ENCODE results near the gene TVP23B.
A peak's percentile ranks its signal among the peaks of the same experiment; 100 is the strongest.
"Not testable (repeated sequence)": the region's sequence is repeated elsewhere in the genome, so short reads cannot be mapped to it uniquely, and the experiment has no call there.

The TVP23B gene

GRCh38 chr17:18770572-18770971 is 10.4 kb upstream of the TVP23B start:
- H4K20me1 ChIP-seq (ENCODE audit: insufficient read depth, low read length); H3K27me3 ChIP-seq (ENCODE audit: insufficient read depth, low read length); H3K79me2 ChIP-seq (ENCODE audit: insufficient read depth, low read length); H2AFZ ChIP-seq (ENCODE audit: low read length); H3K4me2 ChIP-seq (ENCODE audit: low read length); H3K36me3 ChIP-seq (ENCODE audit: insufficient read depth, low read length); H3F3A ChIP-seq (ENCODE audit: insufficient read depth, low read length); H3K9me3 ChIP-seq (ENCODE audit: low read length); H3K4me3 ChIP-seq (ENCODE audit: low read depth, low read length, poor library complexity, severe bottlenecking); H3K9ac ChIP-seq (ENCODE audit: low read length); H3K9me2 ChIP-seq (ENCODE audit: low read depth, low read length); H3K4me1 ChIP-seq (ENCODE audit: insufficient read depth, low read length, severe bottlenecking); H3K27ac ChIP-seq (ENCODE audit: low read depth, low read length, poor library complexity, severe bottlenecking): not testable (repeated sequence)

GRCh38 chr17:18771066-18771465 is 9.9 kb upstream of the TVP23B start:
- H3K4me3 ChIP-seq (ENCODE audit: low read depth, low read length, poor library complexity, severe bottlenecking); H3K4me2 ChIP-seq (ENCODE audit: low read length); H3K36me3 ChIP-seq (ENCODE audit: insufficient read depth, low read length); H3K9me3 ChIP-seq (ENCODE audit: low read length); H3K27ac ChIP-seq (ENCODE audit: low read depth, low read length, poor library complexity, severe bottlenecking); H3K9ac ChIP-seq (ENCODE audit: low read length); H3K9me2 ChIP-seq (ENCODE audit: low read depth, low read length); H3K27me3 ChIP-seq (ENCODE audit: insufficient read depth, low read length); H4K20me1 ChIP-seq (ENCODE audit: insufficient read depth, low read length); H3K79me2 ChIP-seq (ENCODE audit: insufficient read depth, low read length); H3F3A ChIP-seq (ENCODE audit: insufficient read depth, low read length); H3K4me1 ChIP-seq (ENCODE audit: insufficient read depth, low read length, severe bottlenecking); H2AFZ ChIP-seq (ENCODE audit: low read length): not testable (repeated sequence)

GRCh38 chr17:18772471-18772870 is 8.5 kb upstream of the TVP23B start:
- no peaks in the 10 kb centered on the region for H3K9me2 ChIP-seq (ENCODE audit: low read depth, low read length)
- H3K9me3 ChIP-seq (ENCODE audit: low read length): no peaks in the 10 kb centered on the region
- H3K4me1 ChIP-seq (ENCODE audit: insufficient read depth, low read length, severe bottlenecking): no peaks in the 10 kb centered on the region
- no peaks in the 10 kb centered on the region for H4K20me1 ChIP-seq (ENCODE audit: insufficient read depth, low read length)
- H3K27me3 ChIP-seq (ENCODE audit: insufficient read depth, low read length): peaks cover 4% of the 10 kb centered on the region
- H3K4me3 ChIP-seq (ENCODE audit: low read depth, low read length, poor library complexity, severe bottlenecking): no peak overlapping the region
- no peak overlapping the region for H3K9ac ChIP-seq (ENCODE audit: low read length)
- H2AFZ ChIP-seq (ENCODE audit: low read length): no peak overlapping the region
- H3K27ac ChIP-seq (ENCODE audit: low read depth, low read length, poor library complexity, severe bottlenecking): no peak overlapping the region
- H3F3A ChIP-seq (ENCODE audit: insufficient read depth, low read length): no peaks in the 10 kb centered on the region
- no peaks in the 10 kb centered on the region for H3K36me3 ChIP-seq (ENCODE audit: insufficient read depth, low read length)
- H3K79me2 ChIP-seq (ENCODE audit: insufficient read depth, low read length): no peaks in the 10 kb centered on the region
- no peak overlapping the region for H3K4me2 ChIP-seq (ENCODE audit: low read length)
- TF ChIP-seq EZH2 (IDR thresholded peaks at IDR 0.05; ENCODE audit: borderline replicate concordance, low read length): no peak
- TF ChIP-seq CTCF (IDR thresholded peaks at IDR 0.05; ENCODE audit: low read length): no peak

- H3K4me1 ChIP-seq (ENCODE audit: insufficient read depth, low read length, severe bottlenecking); H3K27me3 ChIP-seq (ENCODE audit: insufficient read depth, low read length); H3K27ac ChIP-seq (ENCODE audit: low read depth, low read length, poor library complexity, severe bottlenecking); H3K9me3 ChIP-seq (ENCODE audit: low read length); H3K79me2 ChIP-seq (ENCODE audit: insufficient read depth, low read length); H2AFZ ChIP-seq (ENCODE audit: low read length); H4K20me1 ChIP-seq (ENCODE audit: insufficient read depth, low read length); H3K9me2 ChIP-seq (ENCODE audit: low read depth, low read length); H3K36me3 ChIP-seq (ENCODE audit: insufficient read depth, low read length); H3F3A ChIP-seq (ENCODE audit: insufficient read depth, low read length): not testable (repeated sequence)
- Histone ChIP-seq H3K9ac (ENCODE audit: low read length) (peak overlapping the region; percentile 73; the same call in 1 of the 2 replicates), H3K4me3 (ENCODE audit: low read depth, low read length, poor library complexity, severe bottlenecking) (peak overlapping the region; percentile 73), H3K4me2 (ENCODE audit: low read length) (peak overlapping the region; percentile 58)
Observed at GRCh38 chr17:18781805-18782204, 822 bp downstream of the TVP23B start.

- not testable (repeated sequence) for H3K36me3 ChIP-seq (ENCODE audit: insufficient read depth, low read length); H2AFZ ChIP-seq (ENCODE audit: low read length); H3K9me3 ChIP-seq (ENCODE audit: low read length); H3K79me2 ChIP-seq (ENCODE audit: insufficient read depth, low read length); H3K9me2 ChIP-seq (ENCODE audit: low read depth, low read length); H3K27me3 ChIP-seq (ENCODE audit: insufficient read depth, low read length); H3K4me1 ChIP-seq (ENCODE audit: insufficient read depth, low read length, severe bottlenecking); H3K9ac ChIP-seq (ENCODE audit: low read length); H3F3A ChIP-seq (ENCODE audit: insufficient read depth, low read length); H3K4me2 ChIP-seq (ENCODE audit: low read length); H4K20me1 ChIP-seq (ENCODE audit: insufficient read depth, low read length); H3K27ac ChIP-seq (ENCODE audit: low read depth, low read length, poor library complexity, severe bottlenecking); H3K4me3 ChIP-seq (ENCODE audit: low read depth, low read length, poor library complexity, severe bottlenecking)
Observed at GRCh38 chr17:18785933-18786332, 5.0 kb downstream of the TVP23B start.

- H3K9ac ChIP-seq (ENCODE audit: low read length); H3F3A ChIP-seq (ENCODE audit: insufficient read depth, low read length); H2AFZ ChIP-seq (ENCODE audit: low read length); H3K27me3 ChIP-seq (ENCODE audit: insufficient read depth, low read length); H3K79me2 ChIP-seq (ENCODE audit: insufficient read depth, low read length); H3K4me2 ChIP-seq (ENCODE audit: low read length); H3K9me3 ChIP-seq (ENCODE audit: low read length); H4K20me1 ChIP-seq (ENCODE audit: insufficient read depth, low read length); H3K4me1 ChIP-seq (ENCODE audit: insufficient read depth, low read length, severe bottlenecking); H3K27ac ChIP-seq (ENCODE audit: low read depth, low read length, poor library complexity, severe bottlenecking); H3K9me2 ChIP-seq (ENCODE audit: low read depth, low read length); H3K36me3 ChIP-seq (ENCODE audit: insufficient read depth, low read length); H3K4me3 ChIP-seq (ENCODE audit: low read depth, low read length, poor library complexity, severe bottlenecking): not testable (repeated sequence)
Observed at GRCh38 chr17:18786890-18787289, 5.9 kb downstream of the TVP23B start.

Data from OCI-LY1 (cell line).